HepG2 (cell line): ENCODE data around the gene OAS1. TPM values are rescaled to one million over a fixed set of nuclear protein-coding genes. Genes with fewer than 3 reads are reported as not detected.

ENCODE experiments used
- CEBPG ChIP-seq: IDR thresholded peaks from 2 replicates; pipeline ENCODE4 v1.6.1; 2016
- EP300 ChIP-seq, 3 experiments: sonication (generic) in 1 of 3; formaldehyde crosslinking in 1 of 3; IDR thresholded peaks; 2 replicates each; pipeline versions ENCODE4 v1.5.1 to v1.6.1; 2011 to 2020; ENCODE audit warnings: low read depth in 2 of 3, low read length in 2 of 3, borderline replicate concordance in 1 of 3, improper control_type of control experiment in 1 of 3, mild to moderate bottlenecking in 1 of 3, missing genetic modification reagents in 1 of 3, moderate library complexity in 1 of 3
- FOXA3 ChIP-seq: IDR thresholded peaks from 2 replicates; pipeline ENCODE4 v1.6.1; 2016; ENCODE audit warnings: missing genetic modification reagents, missing compliant biosample characterization
- FOXK1 ChIP-seq: sonication (generic); formaldehyde crosslinking; IDR thresholded peaks from 2 replicates; pipeline ENCODE4 v1.4.0; 2020; ENCODE audit warnings: low read depth, missing genetic modification reagents, borderline replicate concordance
- IKZF5 ChIP-seq: IDR thresholded peaks from 2 replicates; pipeline ENCODE4 v1.6.1; 2018; ENCODE audit warnings: missing genetic modification reagents, mild to moderate bottlenecking, missing compliant biosample characterization
- NFRKB ChIP-seq: fragments of 450-650 bp; IDR thresholded peaks from 2 replicates; pipeline ENCODE4 v1.6.1; 2017
- PITX1 ChIP-seq: sonication (generic); formaldehyde crosslinking; IDR thresholded peaks from 2 replicates; pipeline ENCODE4 v1.5.1; 2020; ENCODE audit warnings: mild to moderate bottlenecking, missing genetic modification reagents
- RBFOX2 ChIP-seq: fragments of 200-400 bp; formaldehyde crosslinking; IDR thresholded peaks from 2 replicates; pipeline ENCODE4 v1.6.1; 2017; ENCODE audit warnings: low read depth, mild to moderate bottlenecking, low read length
- TFE3 ChIP-seq: IDR thresholded peaks from 2 replicates; pipeline ENCODE4 v1.6.1; 2016
- ZNF574 ChIP-seq: sonication (generic); formaldehyde crosslinking; IDR thresholded peaks from 2 replicates; pipeline ENCODE4 v1.4.0; 2020; ENCODE audit warnings: missing genetic modification reagents
- ZNF609 ChIP-seq: sonication (generic); formaldehyde crosslinking; IDR thresholded peaks from 2 replicates; pipeline ENCODE4 v1.4.0; 2020; ENCODE audit warnings: mild to moderate bottlenecking, missing genetic modification reagents, borderline replicate concordance
- polyA plus RNA-seq, 8 experiments: library from polyadenylated mRNA; depleted of rRNA in 3 of 8; stranded (reverse) in 7 of 8; unstranded in 1 of 8; fragments of >200 nt; fragmentation: Illumina TruSeq in 4 of 8; extraction: Trizol in 4 of 8; gene quantifications; 2 replicates each; pipeline versions ENCODE4 v1.2.1 to v1.2.3, GENCODE V29; 2011 to 2016; ENCODE audit warnings: low read depth in 4 of 8, missing spikeins in 1 of 8, mixed read lengths in 1 of 8; ENCODE audit not compliant: insufficient read depth in 1 of 8
- total RNA-seq, 5 experiments: library from RNA; depleted of rRNA; stranded (reverse); fragments of >200 nt; fragmentation: Illumina TruSeq; extraction: Trizol; gene quantifications; 2 replicates each; pipeline ENCODE4 v1.2.3, GENCODE V29; 2016; ENCODE audit warnings: low read depth in 1 of 5
- TF ChIP-seq, protein P1 (sequence below): sonication (generic); IDR thresholded peaks from 2 replicates; pipeline ENCODE4 v1.6.1; 2016; ENCODE audit warnings: low read depth, borderline replicate concordance
- TF ChIP-seq, protein P2 (sequence below): IDR thresholded peaks from 2 replicates; pipeline ENCODE4 v1.4.0; 2020; ENCODE audit warnings: mild to moderate bottlenecking, missing genetic modification reagents

Gene OAS1
- total and polyA plus RNA-seq, 2 of the 13 experiments (the other 11 are each of a cell fraction or from before 2014, with no cell fraction given), result 6.5 to 10.6 TPM

GRCh38 chr12:112924986-112925385, 18.2 kb downstream of the OAS1 start (continued):
- peak; percentile 72; the same call in 1 of the 2 replicates for TF ChIP-seq PITX1 (CRISPR knock-in tag)
- no peak for TF ChIP-seq TFE3
- TF ChIP-seq, protein P1, sequence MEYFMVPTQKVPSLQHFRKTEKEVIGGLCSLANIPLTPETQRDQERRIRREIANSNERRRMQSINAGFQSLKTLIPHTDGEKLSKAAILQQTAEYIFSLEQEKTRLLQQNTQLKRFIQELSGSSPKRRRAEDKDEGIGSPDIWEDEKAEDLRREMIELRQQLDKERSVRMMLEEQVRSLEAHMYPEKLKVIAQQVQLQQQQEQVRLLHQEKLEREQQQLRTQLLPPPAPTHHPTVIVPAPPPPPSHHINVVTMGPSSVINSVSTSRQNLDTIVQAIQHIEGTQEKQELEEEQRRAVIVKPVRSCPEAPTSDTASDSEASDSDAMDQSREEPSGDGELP, result peak; percentile 84
- 0 out of 2 replicates have a peak, but pooled peaks have one; percentile 17 for TF ChIP-seq CEBPG
- TF ChIP-seq FOXA3, result peak; percentile 43; the same call in 1 of the 2 replicates
- TF ChIP-seq NFRKB, result no peak
- TF ChIP-seq EP300 (IDR thresholded peaks at IDR 0.05; ENCODE audit: low read depth in 2 of 2, low read length in 2 of 2), result peak in 1 of 2 experiments; percentile 22; a peak in 1 of 4 replicates
- TF ChIP-seq EP300 (CRISPR knock-in tag; IDR thresholded peaks at IDR 0.05; ENCODE audit: borderline replicate concordance), result no peak
- 0 out of 2 replicates have a peak, but pooled peaks have one; percentile 14 for TF ChIP-seq RBFOX2
- TF ChIP-seq IKZF5, result peak; percentile 39; the same call in 1 of the 2 replicates
- TF ChIP-seq ZNF574, result 0 out of 2 replicates have a peak, but pooled peaks have one; percentile 27
- peak; percentile 35; the same call in 1 of the 2 replicates for TF ChIP-seq ZNF609 (CRISPR knock-in tag)
- TF ChIP-seq, protein P2, sequence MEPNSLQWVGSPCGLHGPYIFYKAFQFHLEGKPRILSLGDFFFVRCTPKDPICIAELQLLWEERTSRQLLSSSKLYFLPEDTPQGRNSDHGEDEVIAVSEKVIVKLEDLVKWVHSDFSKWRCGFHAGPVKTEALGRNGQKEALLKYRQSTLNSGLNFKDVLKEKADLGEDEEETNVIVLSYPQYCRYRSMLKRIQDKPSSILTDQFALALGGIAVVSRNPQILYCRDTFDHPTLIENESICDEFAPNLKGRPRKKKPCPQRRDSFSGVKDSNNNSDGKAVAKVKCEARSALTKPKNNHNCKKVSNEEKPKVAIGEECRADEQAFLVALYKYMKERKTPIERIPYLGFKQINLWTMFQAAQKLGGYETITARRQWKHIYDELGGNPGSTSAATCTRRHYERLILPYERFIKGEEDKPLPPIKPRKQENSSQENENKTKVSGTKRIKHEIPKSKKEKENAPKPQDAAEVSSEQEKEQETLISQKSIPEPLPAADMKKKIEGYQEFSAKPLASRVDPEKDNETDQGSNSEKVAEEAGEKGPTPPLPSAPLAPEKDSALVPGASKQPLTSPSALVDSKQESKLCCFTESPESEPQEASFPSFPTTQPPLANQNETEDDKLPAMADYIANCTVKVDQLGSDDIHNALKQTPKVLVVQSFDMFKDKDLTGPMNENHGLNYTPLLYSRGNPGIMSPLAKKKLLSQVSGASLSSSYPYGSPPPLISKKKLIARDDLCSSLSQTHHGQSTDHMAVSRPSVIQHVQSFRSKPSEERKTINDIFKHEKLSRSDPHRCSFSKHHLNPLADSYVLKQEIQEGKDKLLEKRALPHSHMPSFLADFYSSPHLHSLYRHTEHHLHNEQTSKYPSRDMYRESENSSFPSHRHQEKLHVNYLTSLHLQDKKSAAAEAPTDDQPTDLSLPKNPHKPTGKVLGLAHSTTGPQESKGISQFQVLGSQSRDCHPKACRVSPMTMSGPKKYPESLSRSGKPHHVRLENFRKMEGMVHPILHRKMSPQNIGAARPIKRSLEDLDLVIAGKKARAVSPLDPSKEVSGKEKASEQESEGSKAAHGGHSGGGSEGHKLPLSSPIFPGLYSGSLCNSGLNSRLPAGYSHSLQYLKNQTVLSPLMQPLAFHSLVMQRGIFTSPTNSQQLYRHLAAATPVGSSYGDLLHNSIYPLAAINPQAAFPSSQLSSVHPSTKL, result peak; percentile 93
- TF ChIP-seq FOXK1 (CRISPR knock-in tag), result peak; percentile 53; the same call in 1 of the 2 replicates
